HL-60 (cell line): ENCODE data around the gene NFIB.

Experiments used
- DNase-seq, 2 experiments: peaks; one replicate each; pipeline ENCODE4 v3.0.0-alpha.2; 2010 to 2020; ENCODE audit warnings: low read depth in 1 of 2, low spot score in 1 of 2
- H3K27ac ChIP-seq: fragments of 250-450 bp; sonication (Bioruptor Pico); replicated peaks from 2 replicates; pipeline ENCODE4 v1.5.1; 2020; ENCODE audit warnings: mild to moderate bottlenecking, moderate library complexity
- H3K27me3 ChIP-seq: fragments of 250-450 bp; sonication (Bioruptor Pico); 2 replicates; pipeline ENCODE4 v1.5.1; 2021; ENCODE audit warnings: mild to moderate bottlenecking, moderate library complexity; ENCODE audit not compliant: insufficient read depth, poor library complexity, severe bottlenecking
- H3K4me3 ChIP-seq: replicated peaks from 2 replicates; pipeline ENCODE4 v1.5.1; 2011; ENCODE audit warnings: mild to moderate bottlenecking, control low read depth, low read length; ENCODE audit not compliant: insufficient read depth
- CTCF ChIP-seq: IDR thresholded peaks from one replicate; pipeline ENCODE4 v1.5.1; 2011; ENCODE audit warnings: low read length, control low read depth, inconsistent platforms; ENCODE audit not compliant: insufficient read depth
- GABPA ChIP-seq: IDR thresholded peaks from 2 replicates; pipeline ENCODE4 v1.6.1; 2012; ENCODE audit warnings: low read depth
- POLR2AphosphoS5 ChIP-seq: IDR thresholded peaks from 2 replicates; pipeline ENCODE4 v1.6.1; 2012; ENCODE audit warnings: low read depth
- REST ChIP-seq: IDR thresholded peaks from 2 replicates; pipeline ENCODE4 v1.6.1; 2012; ENCODE audit warnings: low read depth; ENCODE audit not compliant: insufficient replicate concordance
- SPI1 ChIP-seq: IDR thresholded peaks from 2 replicates; pipeline ENCODE4 v1.6.1; 2012; ENCODE audit warnings: low read depth, mild to moderate bottlenecking, borderline replicate concordance

The NFIB gene

GRCh38 chr9:14107977-14108376 is 206.0 kb downstream of the NFIB start:
- no peak for TF ChIP-seq CTCF
- TF ChIP-seq REST = no peak
- Histone ChIP-seq H3K4me3 (no peak overlapping the region), H3K27me3 (no peaks in the 10 kb centered on the region), H3K27ac (no peak overlapping the region)
- DNase-seq = no peak

GRCh38 chr9:14107495-14107894 is 206.4 kb downstream of the NFIB start:
- no peak overlapping the region for H3K4me3 ChIP-seq
- H3K27me3 ChIP-seq = no peaks in the 10 kb centered on the region
- H3K27ac ChIP-seq = no peak overlapping the region
- TF ChIP-seq CTCF = no peak
- no peak for TF ChIP-seq SPI1
- TF ChIP-seq REST = no peak
- TF ChIP-seq GABPA = no peak
- no peak for TF ChIP-seq POLR2AphosphoS5
- DNase-seq = no peak

- no peak for TF ChIP-seq POLR2AphosphoS5
- no peak for TF ChIP-seq SPI1
- TF ChIP-seq GABPA = no peak
- no peak for TF ChIP-seq CTCF
- DNase-seq = no peak
- Histone ChIP-seq H3K27ac (no peak overlapping the region), H3K27me3 (no peaks in the 10 kb centered on the region), H3K4me3 (no peak overlapping the region)
Measured at GRCh38 chr9:14106699-14107098, 207.2 kb downstream of the NFIB start.

GRCh38 chr9:14104496-14104895 is 209.4 kb downstream of the NFIB start:
- Histone ChIP-seq H3K4me3 (no peak overlapping the region), H3K27ac (no peak overlapping the region), H3K27me3 (no peaks in the 10 kb centered on the region)
- no peak for DNase-seq
- no peak for TF ChIP-seq GABPA
